ENCODE data around the gene NEURL1B. TPM values are rescaled to one million over a fixed set of nuclear protein-coding genes. Genes with fewer than 3 reads are reported as not detected.

The NEURL1B gene
- total RNA-seq, 1 donor from 2014 or later, result 30.9 TPM

DNA sequence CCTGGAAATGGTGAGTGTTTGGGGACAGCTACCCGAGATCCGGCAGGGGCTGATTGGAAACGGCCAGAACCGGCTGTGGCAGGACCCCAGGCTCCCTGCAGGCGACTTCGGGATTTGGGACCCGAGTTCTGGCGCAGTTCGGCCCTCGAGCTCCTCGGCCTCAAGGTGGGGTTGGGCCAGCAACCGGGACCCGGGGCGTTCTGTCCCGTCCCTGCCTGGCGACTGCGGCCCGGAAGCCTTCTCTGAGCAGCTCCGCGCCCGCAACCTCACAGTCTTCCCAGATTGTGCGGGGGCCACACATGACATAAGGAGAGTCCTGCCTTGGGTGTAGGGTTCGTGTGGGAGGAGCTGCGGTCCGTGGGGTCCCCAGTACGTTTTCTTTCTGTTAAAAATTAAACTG, 23.2 kb upstream of the NEURL1B start:
- DNase-seq (ENCODE audit: extremely low spot score in 2 of 2), result no peak
- TF ChIP-seq, protein P1, sequence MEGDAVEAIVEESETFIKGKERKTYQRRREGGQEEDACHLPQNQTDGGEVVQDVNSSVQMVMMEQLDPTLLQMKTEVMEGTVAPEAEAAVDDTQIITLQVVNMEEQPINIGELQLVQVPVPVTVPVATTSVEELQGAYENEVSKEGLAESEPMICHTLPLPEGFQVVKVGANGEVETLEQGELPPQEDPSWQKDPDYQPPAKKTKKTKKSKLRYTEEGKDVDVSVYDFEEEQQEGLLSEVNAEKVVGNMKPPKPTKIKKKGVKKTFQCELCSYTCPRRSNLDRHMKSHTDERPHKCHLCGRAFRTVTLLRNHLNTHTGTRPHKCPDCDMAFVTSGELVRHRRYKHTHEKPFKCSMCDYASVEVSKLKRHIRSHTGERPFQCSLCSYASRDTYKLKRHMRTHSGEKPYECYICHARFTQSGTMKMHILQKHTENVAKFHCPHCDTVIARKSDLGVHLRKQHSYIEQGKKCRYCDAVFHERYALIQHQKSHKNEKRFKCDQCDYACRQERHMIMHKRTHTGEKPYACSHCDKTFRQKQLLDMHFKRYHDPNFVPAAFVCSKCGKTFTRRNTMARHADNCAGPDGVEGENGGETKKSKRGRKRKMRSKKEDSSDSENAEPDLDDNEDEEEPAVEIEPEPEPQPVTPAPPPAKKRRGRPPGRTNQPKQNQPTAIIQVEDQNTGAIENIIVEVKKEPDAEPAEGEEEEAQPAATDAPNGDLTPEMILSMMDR (IDR thresholded peaks at IDR 0.05), result no peak
- TF ChIP-seq POLR2A (IDR thresholded peaks at IDR 0.05) (no peak), POLR2AphosphoS5 (IDR thresholded peaks at IDR 0.05; ENCODE audit: insufficient read depth in 1 of 2, low read depth in 1 of 2) (no peak)
- no peaks in the 10 kb centered on the region for H3K4me1 ChIP-seq
- no peaks in the 10 kb centered on the region for H3K9me3 ChIP-seq
- H3K27me3 ChIP-seq, result no peaks in the 10 kb centered on the region
- intact Hi-C loops (cut with DNase I), result no loop called here
- no peak overlapping the region for H3K4me3 ChIP-seq
- H3K36me3 ChIP-seq, result no peaks in the 10 kb centered on the region
- peak overlapping the region; percentile 59 for H3K27ac ChIP-seq

DNA sequence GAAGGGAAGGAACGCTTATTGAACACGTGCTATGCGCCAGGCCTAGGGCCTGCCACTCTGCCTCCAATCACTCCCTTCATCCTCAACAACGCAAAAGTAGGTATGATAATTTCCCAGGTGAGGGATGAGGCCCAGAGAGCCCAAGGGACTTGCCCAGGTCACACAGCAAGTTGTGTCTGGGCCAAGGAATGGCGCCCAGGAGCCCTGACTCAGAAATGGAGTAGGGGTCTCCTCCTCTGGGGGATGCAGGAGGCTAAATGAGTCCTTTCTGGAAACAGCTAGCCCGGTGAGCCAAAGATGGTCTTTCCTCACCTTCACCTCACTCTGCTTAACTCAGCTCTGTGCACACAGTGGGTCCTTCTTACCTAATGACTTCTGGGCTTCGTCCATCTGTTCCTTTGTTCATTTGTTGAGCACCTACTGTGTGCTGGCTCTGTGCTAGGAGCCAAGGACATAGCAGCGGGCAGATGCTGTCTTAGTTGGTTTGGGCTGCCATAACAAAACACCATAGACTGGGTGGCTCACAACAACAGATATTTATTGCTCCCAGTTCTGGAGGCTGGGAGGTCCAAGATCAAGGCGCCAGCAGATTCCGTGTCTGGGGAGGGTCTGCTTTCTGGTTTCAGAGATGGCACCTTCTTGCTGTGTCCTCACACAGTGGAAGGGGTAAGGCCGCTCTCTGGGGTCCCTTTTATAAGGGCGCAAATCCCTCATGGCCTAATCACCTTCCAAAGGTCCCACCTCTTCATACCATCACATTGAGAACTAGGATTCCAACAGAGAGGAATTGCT, 22.3 kb upstream of the NEURL1B start:
- Histone ChIP-seq H3K9me3 (no peaks in the 10 kb centered on the region), H3K27me3 (no peaks in the 10 kb centered on the region), H3K4me1 (no peaks in the 10 kb centered on the region), H3K36me3 (no peaks in the 10 kb centered on the region), H3K4me3 (no peak overlapping the region), H3K27ac (no peak overlapping the region)
- intact Hi-C loops (cut with DNase I), result no loop called here
- no peak for DNase-seq (ENCODE audit: extremely low spot score in 2 of 2)
- TF ChIP-seq POLR2AphosphoS5 (IDR thresholded peaks at IDR 0.05; ENCODE audit: insufficient read depth in 1 of 2, low read depth in 1 of 2) (no peak), POLR2A (IDR thresholded peaks at IDR 0.05) (no peak)
- TF ChIP-seq, protein P1 (IDR thresholded peaks at IDR 0.05), result no peak

DNA sequence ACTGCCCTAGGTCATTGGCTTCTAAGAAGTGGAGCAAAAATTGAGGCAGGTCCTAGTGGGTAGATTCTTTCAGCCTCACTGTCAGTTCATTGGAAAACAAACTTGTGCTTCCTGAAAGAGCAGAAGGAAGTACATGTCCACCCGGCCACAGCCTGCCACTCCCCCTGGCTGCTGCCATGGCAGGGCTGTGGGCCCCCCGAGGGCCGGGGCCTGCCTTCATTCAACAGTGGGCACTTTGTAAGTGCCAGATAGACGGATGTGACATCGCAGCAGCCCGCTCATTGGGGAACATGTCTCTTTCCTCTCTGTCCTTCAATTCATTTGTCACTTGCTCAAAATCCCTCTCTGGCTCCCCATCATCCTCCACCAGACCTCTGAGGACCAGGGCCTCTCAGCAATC, 20.6 kb upstream of the NEURL1B start:
- Histone ChIP-seq H3K9me3 (no peaks in the 10 kb centered on the region), H3K4me3 (no peak overlapping the region), H3K27me3 (no peaks in the 10 kb centered on the region), H3K36me3 (no peaks in the 10 kb centered on the region), H3K4me1 (no peaks in the 10 kb centered on the region), H3K27ac (no peak overlapping the region)
- intact Hi-C loops (cut with DNase I), result no loop called here
- TF ChIP-seq, protein P1 (IDR thresholded peaks at IDR 0.05), result no peak
- TF ChIP-seq POLR2AphosphoS5 (IDR thresholded peaks at IDR 0.05; ENCODE audit: insufficient read depth in 1 of 2, low read depth in 1 of 2) (no peak), POLR2A (IDR thresholded peaks at IDR 0.05) (no peak)
- DNase-seq (ENCODE audit: extremely low spot score in 2 of 2), result no peak

- intact Hi-C loops (cut with DNase I), result no loop called here
- H3K4me3 ChIP-seq, result no peak overlapping the region
- H3K27ac ChIP-seq, result no peak overlapping the region
- H3K4me1 ChIP-seq, result no peaks in the 10 kb centered on the region
- H3K9me3 ChIP-seq, result no peaks in the 10 kb centered on the region
- H3K36me3 ChIP-seq, result no peaks in the 10 kb centered on the region
- no peak for DNase-seq (ENCODE audit: extremely low spot score in 2 of 2)
- H3K27me3 ChIP-seq, result no peaks in the 10 kb centered on the region
- TF ChIP-seq, protein P1 (IDR thresholded peaks at IDR 0.05), result no peak
- TF ChIP-seq POLR2A (IDR thresholded peaks at IDR 0.05) (no peak), POLR2AphosphoS5 (IDR thresholded peaks at IDR 0.05; ENCODE audit: insufficient read depth in 1 of 2, low read depth in 1 of 2) (no peak)
Measured at GRCh38 chr5:172622091-172623046, 18.7 kb upstream of the NEURL1B start.
